HL-60 (cell line): ENCODE data around the gene CITED1.

ENCODE experiments used
- GABPA ChIP-seq: IDR thresholded peaks from 2 replicates; pipeline ENCODE4 v1.6.1; 2012; ENCODE audit warnings: low read depth
- POLR2AphosphoS5 ChIP-seq: IDR thresholded peaks from 2 replicates; pipeline ENCODE4 v1.6.1; 2012; ENCODE audit warnings: low read depth
- SPI1 ChIP-seq: IDR thresholded peaks from 2 replicates; pipeline ENCODE4 v1.6.1; 2012; ENCODE audit warnings: low read depth, mild to moderate bottlenecking, borderline replicate concordance
- TF ChIP-seq, protein P1 (sequence below): IDR thresholded peaks from one replicate; pipeline ENCODE4 v1.5.1; 2011; ENCODE audit warnings: low read length, control low read depth, inconsistent platforms; ENCODE audit not compliant: insufficient read depth

DNA sequence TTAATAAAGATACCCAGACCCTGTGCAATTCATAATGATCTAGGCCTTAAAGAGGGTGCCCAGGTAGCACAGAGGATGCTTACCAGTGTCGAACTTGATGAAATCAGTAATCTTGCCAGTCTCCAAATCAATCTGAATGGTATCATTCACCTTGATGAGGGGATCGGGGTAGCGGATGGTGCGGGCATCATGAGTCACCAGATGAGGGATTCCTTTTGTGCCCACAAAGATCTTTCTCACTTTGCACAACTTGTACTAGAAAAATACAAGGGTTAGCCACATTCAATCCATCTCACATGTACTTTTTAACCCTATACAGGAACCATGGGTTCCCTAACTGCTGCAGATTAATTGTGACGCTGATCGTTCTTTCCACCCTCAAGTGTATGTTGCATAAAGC lies 32.0 kb downstream of the CITED1 start:
- TF ChIP-seq, protein P1, sequence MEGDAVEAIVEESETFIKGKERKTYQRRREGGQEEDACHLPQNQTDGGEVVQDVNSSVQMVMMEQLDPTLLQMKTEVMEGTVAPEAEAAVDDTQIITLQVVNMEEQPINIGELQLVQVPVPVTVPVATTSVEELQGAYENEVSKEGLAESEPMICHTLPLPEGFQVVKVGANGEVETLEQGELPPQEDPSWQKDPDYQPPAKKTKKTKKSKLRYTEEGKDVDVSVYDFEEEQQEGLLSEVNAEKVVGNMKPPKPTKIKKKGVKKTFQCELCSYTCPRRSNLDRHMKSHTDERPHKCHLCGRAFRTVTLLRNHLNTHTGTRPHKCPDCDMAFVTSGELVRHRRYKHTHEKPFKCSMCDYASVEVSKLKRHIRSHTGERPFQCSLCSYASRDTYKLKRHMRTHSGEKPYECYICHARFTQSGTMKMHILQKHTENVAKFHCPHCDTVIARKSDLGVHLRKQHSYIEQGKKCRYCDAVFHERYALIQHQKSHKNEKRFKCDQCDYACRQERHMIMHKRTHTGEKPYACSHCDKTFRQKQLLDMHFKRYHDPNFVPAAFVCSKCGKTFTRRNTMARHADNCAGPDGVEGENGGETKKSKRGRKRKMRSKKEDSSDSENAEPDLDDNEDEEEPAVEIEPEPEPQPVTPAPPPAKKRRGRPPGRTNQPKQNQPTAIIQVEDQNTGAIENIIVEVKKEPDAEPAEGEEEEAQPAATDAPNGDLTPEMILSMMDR, result no peak
- TF ChIP-seq POLR2AphosphoS5, result no peak
- TF ChIP-seq SPI1, result no peak
- TF ChIP-seq GABPA, result no peak
